NCI-H345 treated with DMSO at 0.1 percent for 48 hours (cell line): Measurements from ENCODE around the gene FNDC3A.

Source experiments
- DNase-seq: peaks from one replicate; lab custom pipeline; 2025; ENCODE audit not compliant: unreplicated experiment; lab: John Stamatoyannopoulos, UW

Gene FNDC3A, protein sequence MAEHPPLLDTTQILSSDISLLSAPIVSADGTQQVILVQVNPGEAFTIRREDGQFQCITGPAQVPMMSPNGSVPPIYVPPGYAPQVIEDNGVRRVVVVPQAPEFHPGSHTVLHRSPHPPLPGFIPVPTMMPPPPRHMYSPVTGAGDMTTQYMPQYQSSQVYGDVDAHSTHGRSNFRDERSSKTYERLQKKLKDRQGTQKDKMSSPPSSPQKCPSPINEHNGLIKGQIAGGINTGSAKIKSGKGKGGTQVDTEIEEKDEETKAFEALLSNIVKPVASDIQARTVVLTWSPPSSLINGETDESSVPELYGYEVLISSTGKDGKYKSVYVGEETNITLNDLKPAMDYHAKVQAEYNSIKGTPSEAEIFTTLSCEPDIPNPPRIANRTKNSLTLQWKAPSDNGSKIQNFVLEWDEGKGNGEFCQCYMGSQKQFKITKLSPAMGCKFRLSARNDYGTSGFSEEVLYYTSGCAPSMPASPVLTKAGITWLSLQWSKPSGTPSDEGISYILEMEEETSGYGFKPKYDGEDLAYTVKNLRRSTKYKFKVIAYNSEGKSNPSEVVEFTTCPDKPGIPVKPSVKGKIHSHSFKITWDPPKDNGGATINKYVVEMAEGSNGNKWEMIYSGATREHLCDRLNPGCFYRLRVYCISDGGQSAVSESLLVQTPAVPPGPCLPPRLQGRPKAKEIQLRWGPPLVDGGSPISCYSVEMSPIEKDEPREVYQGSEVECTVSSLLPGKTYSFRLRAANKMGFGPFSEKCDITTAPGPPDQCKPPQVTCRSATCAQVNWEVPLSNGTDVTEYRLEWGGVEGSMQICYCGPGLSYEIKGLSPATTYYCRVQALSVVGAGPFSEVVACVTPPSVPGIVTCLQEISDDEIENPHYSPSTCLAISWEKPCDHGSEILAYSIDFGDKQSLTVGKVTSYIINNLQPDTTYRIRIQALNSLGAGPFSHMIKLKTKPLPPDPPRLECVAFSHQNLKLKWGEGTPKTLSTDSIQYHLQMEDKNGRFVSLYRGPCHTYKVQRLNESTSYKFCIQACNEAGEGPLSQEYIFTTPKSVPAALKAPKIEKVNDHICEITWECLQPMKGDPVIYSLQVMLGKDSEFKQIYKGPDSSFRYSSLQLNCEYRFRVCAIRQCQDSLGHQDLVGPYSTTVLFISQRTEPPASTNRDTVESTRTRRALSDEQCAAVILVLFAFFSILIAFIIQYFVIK

DNA sequence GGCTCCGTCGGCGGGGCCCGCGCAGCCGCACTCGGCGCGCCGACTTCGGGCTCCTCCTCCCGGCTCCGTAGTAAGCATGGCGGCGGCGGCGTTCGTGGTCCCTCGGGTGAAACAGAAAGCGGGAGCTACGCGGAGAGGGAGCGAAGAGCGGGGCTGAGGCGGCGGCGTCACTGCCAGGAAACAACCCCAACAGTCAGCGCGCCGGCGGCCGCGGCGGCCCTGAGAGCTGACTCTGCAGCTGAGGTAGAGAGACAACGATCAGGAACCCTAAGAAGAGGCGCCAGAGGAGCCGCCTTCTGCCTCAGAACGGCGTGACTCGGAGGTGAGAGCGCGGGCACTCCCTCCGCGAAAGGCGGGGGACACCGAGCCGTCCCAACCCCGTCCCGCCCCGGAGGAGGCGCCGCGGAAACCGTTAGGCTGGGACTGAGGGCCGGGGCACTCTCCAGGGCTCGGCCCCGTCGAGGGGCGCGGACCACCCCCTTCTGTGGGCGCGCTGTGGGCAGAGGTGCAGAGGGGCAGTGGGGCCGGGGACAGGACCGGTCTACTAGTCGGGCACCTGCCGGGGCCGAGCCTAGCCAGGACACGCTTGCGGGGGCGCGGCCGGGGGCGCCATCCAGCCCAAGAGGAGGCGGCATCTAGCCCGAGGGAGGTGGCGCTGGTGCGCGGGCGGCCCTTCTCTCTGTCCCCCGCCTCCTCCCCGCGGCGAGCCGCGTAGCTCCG is at the start of gene FNDC3A:
Gene FNDC3A, plus strand, starts transcription at position 57 of the 720 bp plus-strand sequence. CDS start 30,279 bp downstream, outside the sequence.
- DNase-seq: peak; percentile 5

DNA sequence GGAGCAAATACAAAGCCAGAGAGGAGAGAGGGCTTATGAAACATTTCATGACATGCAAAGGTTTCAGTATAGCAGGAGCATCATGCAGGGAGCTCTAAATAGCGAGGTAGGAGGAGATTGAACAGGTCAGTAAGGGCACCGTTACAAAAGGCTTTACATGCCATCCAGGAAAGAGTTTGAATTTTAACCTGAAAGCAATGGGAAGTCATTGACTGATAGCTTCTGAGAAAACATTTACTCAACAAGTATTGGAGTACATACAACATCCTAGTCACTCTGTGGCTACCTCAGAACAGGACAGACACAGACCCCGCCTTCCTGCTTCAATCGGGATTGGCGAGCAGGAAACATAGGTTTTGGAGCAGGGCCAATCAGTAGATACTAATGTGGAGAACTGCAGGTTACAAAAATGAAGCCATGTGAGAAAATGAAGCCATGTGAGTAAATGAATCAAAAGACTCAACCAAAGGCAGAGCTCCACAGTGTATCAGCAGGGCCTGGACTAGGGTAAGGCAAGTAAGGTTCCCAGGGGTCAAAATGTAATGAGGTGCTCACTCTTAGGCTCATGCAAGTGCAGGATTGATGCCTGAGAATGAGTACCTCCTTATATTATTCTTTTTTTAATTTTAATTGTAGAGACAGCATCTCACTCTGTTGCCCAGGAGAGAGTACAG is 46.8 kb upstream of the FNDC3A start:
- no peak for DNase-seq

DNA sequence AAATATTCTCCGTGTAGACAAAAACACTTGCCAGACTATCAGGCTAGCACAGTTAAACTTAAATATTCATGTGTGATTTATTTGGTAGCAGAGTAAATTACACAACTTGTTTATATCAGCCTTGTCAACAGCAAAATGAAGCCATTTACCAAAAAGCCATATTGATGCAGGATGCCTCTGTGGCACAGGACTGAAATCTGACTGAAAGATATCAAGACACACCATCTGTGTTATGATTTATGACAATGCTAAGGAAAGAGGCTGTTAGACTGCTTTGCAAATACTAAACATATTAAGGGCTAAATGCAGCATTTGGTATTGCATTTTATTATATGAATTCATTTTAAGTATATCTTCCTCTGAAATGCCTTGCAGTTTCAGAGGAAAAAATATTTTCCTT is 44.8 kb upstream of the FNDC3A start:
- no peak for DNase-seq

DNA sequence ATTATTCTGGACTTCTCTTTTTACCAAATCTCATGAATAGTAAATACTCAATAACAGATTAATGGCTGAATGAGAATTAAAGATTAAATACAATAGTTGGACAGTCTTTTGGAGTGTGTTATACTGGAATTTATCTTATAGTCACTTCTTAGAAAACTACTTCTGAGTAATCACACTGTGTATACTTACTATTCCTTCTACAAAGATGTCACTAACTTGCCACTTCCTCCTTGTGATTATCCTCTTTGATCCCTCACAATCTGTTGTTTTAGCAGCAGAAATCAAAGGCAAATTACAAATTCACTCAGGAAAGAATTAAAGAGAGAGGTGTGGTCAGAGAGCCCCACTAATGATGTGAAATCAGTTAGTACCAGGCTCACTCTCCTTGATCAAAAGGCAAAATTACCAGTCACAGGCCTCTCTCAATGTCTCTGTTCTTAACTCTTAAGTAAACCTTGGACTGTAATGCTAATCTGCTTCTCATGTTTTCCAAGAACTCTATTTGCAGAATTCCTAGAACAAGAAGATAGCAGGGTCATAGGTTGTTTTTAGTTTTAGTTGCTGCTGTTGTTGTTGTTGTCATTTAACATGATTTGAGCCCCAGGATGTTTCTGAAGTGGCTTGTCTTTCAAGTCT is 37.3 kb upstream of the FNDC3A start:
- no peak for DNase-seq

DNA sequence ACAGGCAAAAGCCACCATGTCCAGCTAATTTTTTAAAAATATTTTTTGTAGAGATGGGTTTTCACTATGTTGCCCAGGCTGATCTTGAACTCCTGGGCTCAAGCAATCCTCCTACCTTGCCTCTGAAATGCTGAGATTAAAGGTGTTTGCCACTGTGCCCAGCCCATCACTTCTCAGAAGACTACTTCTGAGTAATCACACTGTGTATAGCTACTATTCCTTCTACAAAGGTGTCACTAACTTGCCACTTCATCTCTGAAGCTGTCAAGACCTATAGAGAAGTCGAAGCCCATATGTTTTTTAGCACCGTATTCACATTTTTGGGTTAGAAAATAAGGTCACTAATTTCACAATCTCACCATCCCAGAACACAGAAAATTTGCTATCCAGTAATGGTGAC is 36.0 kb upstream of the FNDC3A start:
- DNase-seq: no peak

DNA sequence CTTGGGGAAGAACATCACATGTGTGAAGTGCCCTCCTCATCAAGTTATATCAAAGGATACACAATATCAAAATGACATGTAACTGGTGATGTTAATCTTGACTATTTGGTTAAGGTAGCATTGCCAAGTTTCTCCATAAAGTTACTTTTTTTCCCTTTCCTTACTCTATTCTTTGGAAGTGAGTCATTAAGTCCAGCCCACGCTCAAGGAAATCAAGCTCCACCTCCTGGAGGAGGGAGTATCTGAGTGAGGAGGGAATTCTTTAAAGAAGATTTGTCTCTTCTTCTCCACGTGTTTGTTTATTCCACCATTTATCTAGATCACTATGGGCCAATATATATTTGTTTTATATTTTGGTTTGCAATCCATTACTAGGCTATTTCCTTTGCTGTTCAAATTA is 33.6 kb upstream of the FNDC3A start:
- DNase-seq: no peak

DNA sequence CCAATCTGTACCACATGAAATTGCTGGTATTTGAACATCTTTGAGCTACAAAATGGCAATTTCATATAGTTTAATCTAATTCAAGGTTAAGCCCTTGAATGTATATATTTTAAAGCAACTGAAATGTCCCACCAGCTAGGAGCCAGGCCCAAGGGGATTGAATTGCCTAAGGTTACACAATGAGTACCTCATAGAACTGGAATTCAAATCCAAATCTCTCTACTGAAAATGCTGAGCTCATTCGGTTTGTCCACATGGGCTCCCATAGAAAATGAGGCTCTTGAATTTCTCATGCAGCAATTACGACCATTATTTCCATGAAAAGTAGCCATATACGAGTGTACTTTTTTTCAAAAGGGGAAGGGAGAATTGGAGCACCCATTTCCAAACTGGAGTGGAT is 31.5 kb upstream of the FNDC3A start:
- DNase-seq: no peak

DNA sequence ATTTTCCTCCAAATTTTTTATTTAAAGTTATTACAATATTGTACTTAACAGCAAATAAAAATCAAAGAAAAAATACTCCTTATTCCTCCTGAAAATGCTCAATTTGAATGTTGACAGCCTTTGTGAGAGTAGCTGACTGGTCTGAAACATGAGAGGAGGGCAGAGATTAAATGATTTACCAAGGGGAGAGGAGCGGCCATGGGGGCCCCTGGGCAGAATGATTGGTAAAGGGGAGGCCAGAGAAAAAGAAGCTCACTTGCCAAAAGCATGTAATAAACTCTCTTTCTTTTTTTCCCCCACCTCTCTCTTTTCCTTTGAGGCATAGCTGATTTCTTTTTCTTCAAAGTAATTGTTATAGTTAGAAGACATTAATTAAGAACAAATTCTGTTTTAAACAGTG is 30.1 kb upstream of the FNDC3A start:
- no peak for DNase-seq

DNA sequence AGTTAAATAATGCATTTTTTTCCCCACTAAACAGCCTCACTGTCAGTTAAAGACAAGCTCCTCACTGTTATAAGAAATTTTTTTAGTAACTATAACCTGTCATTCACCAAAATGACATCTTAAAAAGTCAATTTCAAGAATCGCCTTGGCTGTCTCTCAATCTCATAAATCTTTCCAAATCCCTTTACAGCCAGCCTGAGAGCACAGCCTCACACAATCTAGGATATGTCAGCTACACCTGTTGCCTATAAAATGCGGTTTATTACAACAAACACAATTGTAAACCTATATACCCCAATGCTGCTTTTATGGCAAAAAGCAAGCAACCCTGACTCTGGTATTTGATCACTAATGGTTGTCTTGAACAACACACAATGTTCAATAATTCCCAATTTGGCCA is 29.5 kb upstream of the FNDC3A start:
- no peak for DNase-seq

DNA sequence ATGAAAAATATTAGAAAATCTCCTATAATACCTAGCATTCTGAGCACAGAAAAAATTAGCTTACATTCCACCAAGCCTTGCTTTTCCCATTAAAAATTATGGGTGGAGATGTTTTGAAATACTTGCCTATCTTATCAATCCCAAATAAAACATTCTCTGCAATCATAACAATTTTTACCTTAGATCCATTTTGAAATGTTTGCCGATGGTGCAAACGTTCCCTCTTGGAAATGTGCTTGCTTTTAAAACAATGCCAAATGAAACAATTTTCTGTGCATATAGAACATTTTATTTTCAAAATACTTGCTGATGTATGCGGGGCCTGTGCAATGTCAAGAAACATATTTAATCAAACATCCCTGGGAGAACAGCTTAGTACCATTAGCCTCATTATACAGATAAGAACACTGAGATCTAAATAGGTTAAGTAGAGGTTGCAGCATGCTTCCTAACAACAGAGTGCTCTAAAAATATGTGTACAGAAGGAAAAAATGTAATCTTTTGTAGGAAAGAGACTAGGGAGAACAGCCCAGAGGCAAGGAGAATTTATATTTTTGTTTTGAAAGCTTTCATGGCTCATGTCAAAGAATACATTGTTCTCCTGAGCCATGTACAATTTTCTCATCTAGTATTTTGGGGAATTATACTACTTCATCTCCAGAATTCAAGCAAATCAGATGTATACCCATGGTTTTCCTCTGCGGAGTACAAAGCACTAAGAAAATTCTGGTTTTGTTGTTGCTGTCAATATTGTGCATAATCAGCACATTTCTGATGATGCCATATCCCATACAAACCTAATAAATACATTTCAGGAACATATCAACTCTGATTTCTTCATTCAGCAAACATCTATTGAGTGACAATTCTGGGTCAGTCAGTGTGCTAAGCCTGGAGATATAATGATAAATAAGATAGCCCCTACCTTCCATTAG is 25.9 kb upstream of the FNDC3A start:
- DNase-seq: no peak

DNA sequence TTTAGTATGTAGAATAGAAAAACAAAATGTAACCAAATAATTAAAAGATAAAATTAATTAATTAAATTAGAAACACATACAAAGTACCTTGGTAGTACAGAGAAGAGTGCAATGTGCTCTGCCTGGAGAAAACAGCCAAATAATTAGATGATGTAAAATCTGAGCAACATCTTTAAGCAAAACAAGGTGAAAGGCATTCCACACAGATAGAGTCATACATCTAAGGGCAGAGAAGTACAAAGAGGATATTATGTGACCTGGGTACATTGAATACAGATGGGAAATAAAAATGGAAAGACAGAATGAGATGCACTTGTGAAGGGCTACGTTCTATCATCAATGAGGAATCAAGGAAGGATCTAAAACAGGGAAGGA is 25.2 kb upstream of the FNDC3A start:
- no peak for DNase-seq

DNA sequence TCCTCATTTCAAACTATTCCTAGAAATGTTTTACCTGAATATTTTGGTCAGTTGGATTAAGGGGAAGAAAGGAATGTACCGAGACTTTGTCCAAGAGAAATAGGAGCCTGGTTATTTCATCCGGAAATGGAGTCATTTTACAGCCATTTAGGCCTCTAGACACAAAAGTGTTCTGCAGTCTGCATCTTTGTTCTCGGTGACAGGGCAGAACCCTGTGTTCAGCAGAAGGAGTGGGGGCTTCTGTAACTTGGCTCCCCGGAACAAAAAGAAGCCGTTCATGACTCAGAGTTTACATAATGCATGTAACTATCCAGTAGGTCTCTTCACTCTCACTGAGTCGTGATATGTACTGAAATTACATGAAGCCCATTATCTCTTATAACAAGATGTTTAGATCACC is 21.6 kb upstream of the FNDC3A start:
- DNase-seq: no peak

DNA sequence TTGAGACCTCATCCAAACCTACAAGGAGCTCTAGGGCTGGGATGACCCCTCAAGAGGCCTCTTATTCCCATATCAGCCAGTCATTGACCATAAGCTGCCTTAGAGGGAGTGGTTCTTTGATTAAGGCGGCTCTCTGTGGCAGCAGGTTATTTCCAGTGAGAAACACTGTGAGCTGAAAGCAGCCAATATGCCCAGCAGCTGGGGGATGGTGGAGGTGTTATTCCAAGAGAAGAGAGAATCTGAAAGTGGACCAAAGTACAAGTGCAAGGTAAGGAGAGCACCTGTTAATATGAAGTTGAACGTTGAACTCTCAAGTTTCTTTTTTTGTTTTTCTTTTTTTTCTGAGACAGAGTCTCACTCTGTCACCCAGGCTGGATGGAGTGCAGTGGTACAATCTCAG is 20.2 kb upstream of the FNDC3A start:
- DNase-seq: no peak

DNA sequence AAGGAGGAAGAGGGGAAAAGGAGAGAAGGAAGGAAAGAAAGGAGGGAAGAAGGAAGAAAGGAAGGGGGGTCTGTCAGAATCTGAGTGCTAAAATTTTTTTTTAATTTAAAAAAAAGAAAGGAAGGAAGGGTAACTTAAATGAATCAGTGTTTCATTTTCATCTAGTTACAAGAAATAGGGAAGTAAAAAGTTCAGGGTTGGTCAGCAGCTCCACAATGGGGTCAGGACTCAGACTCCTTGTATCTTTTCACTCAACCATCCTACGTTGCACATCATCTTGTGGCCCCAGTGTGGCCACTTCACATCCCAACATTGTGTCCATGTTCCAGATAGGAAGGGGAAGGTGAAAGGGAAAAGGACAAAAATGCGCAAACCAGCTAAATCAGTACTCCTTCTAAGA is 14.3 kb upstream of the FNDC3A start:
- DNase-seq: no peak

DNA sequence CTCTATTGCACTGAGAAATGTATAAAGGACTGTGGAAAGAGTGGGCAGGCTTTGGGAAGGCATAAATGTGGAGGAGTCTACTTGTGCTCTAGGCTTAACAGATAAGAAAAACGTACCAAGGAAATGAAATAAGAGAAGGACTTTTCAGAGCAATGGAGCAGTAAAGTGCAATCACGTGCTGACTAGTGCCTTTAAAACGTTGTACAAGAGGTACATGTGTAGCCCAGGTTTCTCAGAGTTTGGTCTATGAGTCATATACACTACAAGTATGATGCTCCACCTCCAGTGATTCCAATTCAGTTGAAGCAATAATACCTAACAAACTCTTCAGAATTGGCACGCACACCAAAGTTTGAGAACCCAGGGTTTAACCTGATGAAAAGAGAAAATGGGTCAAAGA is 13.4 kb upstream of the FNDC3A start:
- DNase-seq: no peak

DNA sequence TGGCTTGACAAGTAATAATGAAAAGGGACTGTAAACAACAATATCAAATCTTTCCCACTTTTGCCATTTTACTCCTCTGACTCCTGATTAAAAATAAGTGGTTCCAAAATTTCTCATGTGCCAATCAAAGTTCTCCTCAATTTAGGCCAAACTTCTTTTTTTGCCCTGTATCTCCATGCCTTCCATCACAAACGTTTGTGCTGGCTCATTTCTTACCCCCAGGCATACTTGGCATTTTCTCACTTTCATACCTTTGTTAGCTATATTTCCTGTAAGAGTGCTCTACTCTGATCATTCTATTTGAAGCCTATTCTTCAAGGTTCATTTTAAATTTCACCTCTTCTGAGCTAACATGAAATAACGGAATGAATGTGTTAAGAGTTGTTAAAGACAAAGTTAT is 10.0 kb upstream of the FNDC3A start:
- no peak for DNase-seq

DNA sequence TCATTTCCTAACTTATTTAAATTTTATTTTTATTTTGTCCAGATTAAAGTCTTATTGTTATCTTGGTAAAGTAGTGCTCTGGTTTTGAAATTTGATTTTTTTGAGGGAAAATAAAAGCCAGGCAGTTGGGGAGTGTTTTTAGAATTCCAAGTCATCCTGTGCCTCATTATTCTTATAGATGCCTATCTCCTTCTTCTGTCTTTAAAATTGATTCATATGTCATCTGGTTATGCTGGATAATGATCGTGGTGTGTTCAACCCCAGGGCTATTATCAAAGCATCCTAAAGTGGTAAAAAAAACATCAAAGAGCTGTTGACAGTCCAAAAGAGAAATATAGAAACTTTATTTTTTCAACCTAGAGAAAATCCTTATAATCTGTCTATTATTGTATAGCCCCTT is 6.0 kb upstream of the FNDC3A start:
- DNase-seq: no peak

DNA sequence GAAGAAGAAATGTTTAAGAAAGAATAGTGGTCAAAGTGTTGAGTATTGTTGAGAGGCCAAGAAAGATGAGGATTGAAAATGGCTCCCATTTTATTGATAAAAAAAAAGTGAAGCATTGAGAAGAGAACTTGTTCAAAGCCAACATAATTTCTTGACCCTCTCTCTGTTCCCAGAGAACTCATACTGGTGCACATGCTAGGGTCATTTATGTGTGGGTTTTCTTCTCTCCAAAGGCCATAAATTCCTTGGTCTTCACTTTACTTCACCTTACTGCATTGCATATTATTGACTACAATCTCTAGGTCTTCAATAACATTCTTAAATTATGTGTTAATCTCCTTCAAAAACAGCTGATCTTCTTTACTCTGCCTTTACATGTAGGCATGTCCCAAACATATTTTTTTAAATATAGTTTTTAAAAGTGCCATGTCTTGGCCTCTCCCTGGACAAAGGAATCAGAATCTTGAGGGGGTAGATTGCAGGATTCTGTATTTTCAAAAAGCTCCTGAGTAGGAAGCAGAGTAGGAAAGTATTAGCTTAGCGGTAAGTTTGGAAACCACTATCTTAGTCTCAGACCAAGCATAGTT is 1.8 kb upstream of the FNDC3A start:
- no peak for DNase-seq
